Skeletal muscle satellite cell (primary cell): ENCODE measurements around the gene HS3ST5.

Experiments
- H3K27me3 ChIP-seq: 2 replicates; pipeline ENCODE4 v1.7.0; 2013; ENCODE audit warnings: low read length; ENCODE audit not compliant: control insufficient read depth, insufficient read depth
- H3K36me3 ChIP-seq: 2 replicates; pipeline ENCODE4 v1.7.0; 2013; ENCODE audit warnings: mild to moderate bottlenecking, control low read depth, low read length; ENCODE audit not compliant: insufficient read depth
- H3K4me1 ChIP-seq: 2 replicates; pipeline ENCODE4 v1.7.0; 2013; ENCODE audit warnings: low read length; ENCODE audit not compliant: control insufficient read depth, insufficient read depth
- H3K4me2 ChIP-seq: 2 replicates; pipeline ENCODE4 v1.7.0; 2013; ENCODE audit warnings: mild to moderate bottlenecking, low read length
- H3K4me3 ChIP-seq: 2 replicates; pipeline ENCODE4 v1.7.0; 2013; ENCODE audit warnings: low read length
- H3K9ac ChIP-seq: 2 replicates; pipeline ENCODE4 v1.7.0; 2013; ENCODE audit warnings: mild to moderate bottlenecking, low read depth, low read length, moderate library complexity
- H3K9me3 ChIP-seq: replicated peaks from 2 replicates; pipeline ENCODE4 v1.7.0; 2013; ENCODE audit warnings: mild to moderate bottlenecking, control low read depth, low read length

The HS3ST5 gene

DNA sequence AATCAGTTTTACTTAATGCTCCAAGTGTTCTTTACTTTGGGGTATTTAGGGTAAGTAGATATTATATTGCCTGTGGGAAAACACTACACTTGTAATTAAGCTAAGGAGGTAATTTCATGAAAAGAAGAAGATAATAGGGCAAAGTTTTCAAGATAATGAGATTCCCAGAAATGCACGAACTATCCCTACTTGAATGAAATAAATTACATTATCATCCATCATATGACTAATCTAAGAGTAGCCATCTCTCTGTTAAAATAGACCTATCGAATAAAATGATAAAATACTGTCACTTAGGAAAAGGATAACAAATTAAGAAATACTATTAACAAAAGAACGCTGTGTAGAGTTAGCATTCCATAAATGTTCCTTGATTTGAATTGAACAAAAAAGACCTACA, 236.8 kb downstream of the HS3ST5 start:
- Histone ChIP-seq H3K4me2 (no peak overlapping the region), H3K27me3 (no peaks in the 10 kb centered on the region), H3K4me1 (no peaks in the 10 kb centered on the region), H3K4me3 (no peak overlapping the region), H3K9me3 (no peaks in the 10 kb centered on the region), H3K9ac (no peak overlapping the region), H3K36me3 (no peaks in the 10 kb centered on the region)

DNA sequence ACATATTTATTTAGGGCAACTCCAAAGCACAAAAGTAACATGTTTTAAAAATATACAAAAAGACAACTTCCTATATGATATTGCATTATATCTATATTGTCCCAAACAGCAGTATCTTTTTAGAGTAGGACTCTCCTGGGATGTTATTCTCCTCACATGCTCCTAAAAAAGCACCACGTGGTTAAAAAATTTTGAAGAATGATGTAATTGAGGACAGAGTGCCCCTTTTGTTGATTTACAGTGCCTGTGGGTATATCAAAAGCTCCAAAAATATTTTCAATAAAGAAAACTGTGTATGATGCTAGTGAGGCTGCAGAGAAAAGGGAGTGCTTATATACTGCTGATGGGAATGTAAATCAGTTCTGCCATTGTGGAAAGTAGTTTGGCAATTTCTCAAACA, 241.6 kb downstream of the HS3ST5 start:
- no peak overlapping the region for H3K4me3 ChIP-seq

DNA sequence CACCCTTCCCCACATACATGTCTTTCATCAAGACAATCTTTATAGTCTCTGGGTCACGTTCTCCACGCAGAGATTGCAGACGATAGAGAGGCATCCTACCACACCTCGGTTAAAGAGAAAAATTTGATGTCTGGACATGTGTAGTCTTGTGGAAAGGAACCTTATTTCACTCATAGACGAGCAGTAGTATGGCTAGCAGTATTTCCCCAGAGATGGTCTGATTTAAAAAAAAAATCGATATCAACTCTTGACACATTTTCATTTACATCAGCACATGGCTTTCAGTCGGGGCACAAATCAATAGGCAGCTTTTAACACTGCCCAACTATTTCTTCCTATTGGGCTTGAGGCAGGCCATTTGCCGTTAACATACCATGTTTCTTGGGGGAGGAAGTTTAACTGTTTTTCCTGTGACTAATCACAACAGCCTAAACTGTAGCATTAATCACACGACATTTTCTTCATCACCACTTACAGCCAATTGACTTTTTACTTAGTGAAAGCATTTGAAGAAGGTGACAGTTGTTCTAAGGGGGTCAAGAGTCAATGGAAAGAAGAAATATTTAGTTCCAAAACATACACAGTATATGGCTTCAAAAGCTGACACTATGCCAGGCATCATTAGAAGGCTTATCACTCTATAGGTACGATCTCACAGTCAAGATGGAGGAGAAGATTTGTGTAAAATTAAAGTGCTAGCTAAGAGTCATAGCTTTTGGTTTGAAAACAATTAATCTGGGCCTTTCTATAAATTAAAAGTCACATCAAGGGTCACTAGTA, 242.4 kb downstream of the HS3ST5 start:
- H3K4me3 ChIP-seq, result no peak overlapping the region
- no peak overlapping the region for H3K9ac ChIP-seq
- no peak overlapping the region for H3K4me2 ChIP-seq
- peaks cover 10% of the 10 kb centered on the region for H3K4me1 ChIP-seq
- no peaks in the 10 kb centered on the region for H3K27me3 ChIP-seq
- H3K36me3 ChIP-seq, result no peaks in the 10 kb centered on the region
- H3K9me3 ChIP-seq, result no peaks in the 10 kb centered on the region

More for the DNA sequence above, 241.6 kb downstream of the HS3ST5 start:
- Histone ChIP-seq H3K9ac (no peak overlapping the region), H3K4me2 (no peak overlapping the region), H3K4me1 (peaks cover 10% of the 10 kb centered on the region), H3K27me3 (no peaks in the 10 kb centered on the region), H3K9me3 (no peaks in the 10 kb centered on the region), H3K36me3 (no peaks in the 10 kb centered on the region)

DNA sequence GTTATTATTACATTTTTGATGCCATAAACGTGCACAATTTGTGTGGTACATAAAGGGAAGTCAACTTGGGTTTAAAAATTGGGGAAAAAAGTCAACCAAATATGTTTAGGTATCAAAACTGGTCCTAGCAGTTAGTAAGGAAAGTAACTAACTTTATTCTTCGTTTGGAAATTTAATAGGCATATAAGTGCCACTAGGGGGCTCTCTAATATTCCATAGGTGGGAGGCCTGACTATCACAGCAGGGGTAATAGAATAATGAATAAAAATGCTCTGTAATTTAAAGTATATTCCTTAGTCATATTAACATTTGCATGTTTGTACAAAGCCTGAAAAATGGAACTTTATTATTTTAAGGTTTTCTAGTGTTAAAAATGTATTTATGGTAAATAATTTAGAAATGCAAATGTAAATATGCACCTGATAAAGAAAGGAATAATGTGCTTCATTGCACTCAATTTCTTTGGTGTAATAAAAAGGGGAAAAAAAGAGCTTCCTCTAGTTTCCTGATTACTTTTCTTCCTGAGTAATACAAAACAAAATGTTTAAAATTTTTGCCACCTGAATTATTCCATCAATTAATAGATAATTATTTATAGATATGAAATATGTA, 246.2 kb downstream of the HS3ST5 start:
- H3K9ac ChIP-seq, result no peak overlapping the region
- no peaks in the 10 kb centered on the region for H3K9me3 ChIP-seq
- H3K36me3 ChIP-seq, result no peaks in the 10 kb centered on the region

DNA sequence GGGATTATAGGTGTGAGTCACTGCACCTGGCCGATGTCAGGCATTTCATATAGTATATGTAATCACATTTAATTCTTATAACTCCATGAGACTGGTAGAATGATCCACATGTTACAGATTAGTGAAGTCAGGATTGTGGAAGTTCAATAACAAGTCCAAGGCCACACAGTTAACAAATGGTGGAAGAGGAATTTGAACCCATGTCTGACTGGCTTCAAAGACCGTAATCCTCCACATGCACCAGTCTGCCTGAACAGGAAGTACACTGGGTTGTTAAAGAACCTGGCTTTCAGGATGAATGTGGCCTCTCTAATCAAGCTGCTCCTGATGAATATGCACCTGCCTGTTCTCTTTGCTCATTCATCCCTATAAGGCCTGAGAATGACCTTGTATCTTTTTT, 249.9 kb downstream of the HS3ST5 start:
- Histone ChIP-seq H3K9me3 (no peaks in the 10 kb centered on the region), H3K36me3 (no peaks in the 10 kb centered on the region), H3K4me1 (peaks cover 6% of the 10 kb centered on the region), H3K9ac (no peak overlapping the region), H3K27me3 (no peaks in the 10 kb centered on the region), H3K4me3 (no peak overlapping the region), H3K4me2 (no peak overlapping the region)

More for the DNA sequence above, 246.2 kb downstream of the HS3ST5 start:
- Histone ChIP-seq H3K4me3 (no peak overlapping the region), H3K27me3 (no peaks in the 10 kb centered on the region), H3K4me2 (no peak overlapping the region), H3K4me1 (peaks cover 10% of the 10 kb centered on the region)

DNA sequence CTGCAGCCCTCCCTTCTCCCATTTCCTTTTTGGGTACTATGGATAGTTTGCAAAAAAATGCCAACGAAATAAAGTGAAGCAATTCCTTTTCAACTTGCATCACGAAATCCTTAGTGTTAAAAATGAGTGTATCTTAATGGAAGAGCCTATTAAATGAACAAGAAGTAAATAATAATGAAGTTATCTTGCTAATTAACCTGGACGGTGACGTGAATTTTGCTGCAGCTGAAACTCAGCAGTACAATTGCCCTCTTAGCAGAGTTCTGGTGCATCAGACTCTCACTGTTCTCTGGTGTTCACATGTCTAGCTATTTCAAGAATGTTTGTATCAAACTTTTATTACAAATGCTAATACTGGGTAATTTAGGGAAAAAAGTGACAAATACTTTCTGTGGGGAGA, 252.2 kb downstream of the HS3ST5 start:
- no peak overlapping the region for H3K4me3 ChIP-seq
- H3K36me3 ChIP-seq, result no peaks in the 10 kb centered on the region
- no peaks in the 10 kb centered on the region for H3K27me3 ChIP-seq
- no peak overlapping the region for H3K9ac ChIP-seq
- H3K9me3 ChIP-seq, result no peaks in the 10 kb centered on the region
- H3K4me2 ChIP-seq, result no peak overlapping the region
- H3K4me1 ChIP-seq, result peaks cover 9% of the 10 kb centered on the region

DNA sequence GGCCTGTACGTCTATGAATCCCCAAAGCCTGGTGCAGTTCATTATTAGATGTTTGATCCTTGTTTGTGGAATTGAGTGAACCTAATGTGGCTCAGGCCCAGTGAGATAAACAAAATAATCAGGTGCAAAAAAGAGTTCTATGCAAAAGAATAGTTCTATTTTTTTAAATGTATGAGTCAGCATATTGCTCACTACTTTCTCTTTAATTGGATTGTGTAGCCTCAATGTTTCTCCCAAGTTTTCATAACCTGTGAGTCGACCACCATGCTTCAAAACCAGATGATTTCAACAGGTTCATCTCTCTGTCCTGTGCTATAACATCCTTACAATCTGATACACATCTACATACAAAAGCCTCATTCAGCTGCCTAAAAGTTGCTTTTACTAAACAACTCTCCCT, 255.3 kb downstream of the HS3ST5 start:
- Histone ChIP-seq H3K9me3 (no peaks in the 10 kb centered on the region), H3K27me3 (no peaks in the 10 kb centered on the region), H3K4me2 (no peak overlapping the region), H3K36me3 (no peaks in the 10 kb centered on the region), H3K4me3 (no peak overlapping the region), H3K4me1 (peaks cover 20% of the 10 kb centered on the region), H3K9ac (no peak overlapping the region)

DNA sequence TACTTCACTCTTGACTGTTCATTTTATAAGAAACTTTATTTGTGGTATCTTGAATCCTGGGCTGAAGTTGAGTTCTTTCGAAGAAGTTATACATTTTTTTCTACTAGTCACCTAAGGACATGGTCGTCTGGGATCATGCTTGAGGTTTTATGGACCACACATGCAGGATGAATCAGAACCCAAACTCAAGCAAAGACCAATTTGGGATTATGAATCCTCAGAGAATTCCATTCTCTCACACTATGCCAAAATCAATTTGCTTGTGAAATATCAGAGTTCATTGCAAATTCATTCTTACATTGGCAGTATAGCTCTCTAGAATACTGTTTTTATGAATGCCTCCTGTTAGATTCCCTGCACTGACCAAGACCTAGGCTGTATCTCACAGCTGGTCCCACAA, 257.6 kb downstream of the HS3ST5 start:
- Histone ChIP-seq H3K9ac (no peak overlapping the region), H3K27me3 (no peaks in the 10 kb centered on the region), H3K4me1 (peaks cover 15% of the 10 kb centered on the region), H3K36me3 (no peaks in the 10 kb centered on the region), H3K4me3 (no peak overlapping the region), H3K4me2 (no peak overlapping the region), H3K9me3 (no peaks in the 10 kb centered on the region)

DNA sequence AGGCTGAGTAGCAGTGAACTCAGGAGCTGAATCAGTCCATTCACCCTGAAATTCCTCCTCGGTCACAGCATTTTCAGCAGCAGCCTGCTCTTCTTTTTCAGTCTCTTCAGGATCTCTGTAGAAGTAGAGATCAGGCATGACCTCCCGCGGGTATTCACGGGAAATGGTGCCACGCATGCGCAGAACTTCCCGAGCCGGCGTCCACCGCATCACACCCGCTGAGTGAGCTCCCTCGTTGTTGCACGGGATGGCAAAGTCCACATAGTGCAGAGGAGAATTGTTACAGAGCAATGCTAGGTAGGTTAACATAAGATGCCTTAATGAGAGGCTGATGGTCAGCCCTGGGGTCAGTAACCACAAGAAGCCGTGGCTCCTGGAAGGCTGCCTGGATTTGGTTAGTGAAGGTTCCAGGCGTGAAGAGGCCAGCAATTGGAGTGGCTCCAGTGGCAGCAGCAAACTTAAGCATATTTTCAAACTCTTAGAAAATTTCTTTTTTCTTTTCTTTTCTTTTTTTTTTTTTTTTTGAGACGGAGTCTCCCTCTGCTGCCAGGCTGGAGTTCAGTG, 258.4 kb downstream of the HS3ST5 start:
- H3K36me3 ChIP-seq, result no peaks in the 10 kb centered on the region
- H3K4me3 ChIP-seq, result no peak overlapping the region
- H3K9ac ChIP-seq, result no peak overlapping the region

DNA sequence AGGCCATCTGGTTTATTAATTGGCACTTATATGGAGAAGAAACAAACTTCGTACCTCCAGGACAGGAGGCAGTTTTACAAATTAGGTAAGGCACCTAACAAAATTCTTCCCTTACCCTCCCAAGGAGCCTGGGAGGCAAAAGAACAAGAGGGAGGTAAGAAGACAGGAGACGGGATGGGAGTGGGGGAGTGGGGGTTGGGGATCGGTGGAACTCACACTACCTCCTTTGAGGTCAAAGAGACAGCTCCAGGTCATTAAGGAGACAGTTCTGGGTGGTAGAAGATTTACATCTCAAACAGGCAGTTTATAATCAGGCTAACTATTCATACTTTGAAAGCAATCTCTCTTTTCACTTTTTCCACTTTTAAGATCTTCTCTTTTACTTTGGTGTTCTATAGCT, 259.6 kb downstream of the HS3ST5 start:
- Histone ChIP-seq H3K4me1 (peaks cover 15% of the 10 kb centered on the region), H3K9me3 (no peaks in the 10 kb centered on the region), H3K4me3 (no peak overlapping the region), H3K9ac (no peak overlapping the region), H3K4me2 (no peak overlapping the region), H3K27me3 (no peaks in the 10 kb centered on the region), H3K36me3 (no peaks in the 10 kb centered on the region)

More for the DNA sequence above, 258.4 kb downstream of the HS3ST5 start:
- Histone ChIP-seq H3K9me3 (no peaks in the 10 kb centered on the region), H3K4me2 (no peak overlapping the region), H3K27me3 (no peaks in the 10 kb centered on the region), H3K4me1 (peaks cover 15% of the 10 kb centered on the region)

DNA sequence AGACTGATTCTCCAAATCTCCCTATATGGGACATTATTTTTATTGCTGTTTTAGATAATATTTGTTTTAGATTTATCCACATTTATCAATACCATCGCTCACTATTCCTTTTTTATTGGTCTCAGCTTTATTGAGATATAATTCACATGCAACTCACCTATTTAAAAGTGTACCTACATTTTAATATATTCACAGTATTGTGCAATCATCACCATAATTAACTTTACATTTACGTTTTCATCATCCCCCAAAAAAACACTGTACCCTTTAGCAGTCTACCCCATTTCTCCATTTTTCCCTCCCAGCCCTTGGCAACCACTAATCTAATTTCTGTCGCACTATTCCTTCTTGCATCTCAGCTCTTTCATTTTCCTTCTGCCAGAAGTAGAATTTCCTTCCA, 261.1 kb downstream of the HS3ST5 start:
- H3K36me3 ChIP-seq, result no peaks in the 10 kb centered on the region
- no peak overlapping the region for H3K4me3 ChIP-seq
- H3K9me3 ChIP-seq, result no peaks in the 10 kb centered on the region
- H3K9ac ChIP-seq, result no peak overlapping the region
- H3K4me2 ChIP-seq, result no peak overlapping the region
- H3K4me1 ChIP-seq, result peaks cover 11% of the 10 kb centered on the region
- H3K27me3 ChIP-seq, result no peaks in the 10 kb centered on the region
